ENCODE results near the gene DCTN2. TPM values are rescaled to one million over a fixed set of nuclear protein-coding genes. Genes with fewer than 3 reads are reported as not detected.

The DCTN2 gene
- total RNA-seq, 2 donors from 2014 or later: 110 to 114 TPM

DNA sequence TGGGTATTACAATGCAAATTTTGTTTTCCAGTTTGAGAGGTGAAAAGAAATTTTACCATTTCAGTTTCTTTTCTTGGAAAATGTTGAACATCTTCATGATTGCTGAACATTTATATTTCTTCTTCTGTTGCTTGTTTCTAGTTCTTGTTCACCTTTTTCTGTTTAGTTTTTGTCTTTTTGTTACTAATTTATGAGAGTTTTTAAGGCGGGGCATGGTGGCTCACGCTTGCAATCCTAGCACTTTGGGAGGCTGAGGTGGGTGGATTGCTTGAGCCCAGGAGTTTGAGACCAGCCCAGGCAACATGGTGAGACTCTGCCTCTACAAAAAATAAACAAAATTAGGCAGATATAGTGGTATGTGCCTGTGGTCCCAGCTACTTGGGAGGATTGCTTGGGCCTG, 13.5 kb upstream of the DCTN2 start:
- Mint-ChIP-seq H3K27ac (no peak overlapping the region), H3K36me3 (ENCODE audit: low read depth) (no peaks in the 10 kb centered on the region)

DNA sequence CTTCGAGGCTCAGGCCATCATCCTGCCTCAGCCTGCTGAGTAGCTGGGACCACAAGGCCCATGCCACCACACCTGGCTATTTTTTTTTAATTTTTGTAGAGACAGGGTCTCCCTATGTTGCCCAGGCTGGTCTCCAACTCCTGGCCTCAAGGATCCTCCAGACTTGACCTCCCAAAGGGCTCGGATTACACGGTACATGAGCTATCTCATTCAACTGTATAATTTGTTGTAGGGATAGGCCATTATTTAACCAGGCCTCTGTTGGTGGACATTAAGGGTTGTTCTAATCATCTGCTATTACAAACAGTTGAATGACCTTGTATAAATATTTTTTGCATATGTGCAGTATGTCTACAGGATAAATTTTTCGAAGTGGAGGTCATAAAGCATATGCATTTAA, 11.9 kb upstream of the DCTN2 start:
- no peaks in the 10 kb centered on the region for H3K4me1 Mint-ChIP-seq
- H3K9me3 Mint-ChIP-seq: no peaks in the 10 kb centered on the region
- TF ChIP-seq, protein P1, sequence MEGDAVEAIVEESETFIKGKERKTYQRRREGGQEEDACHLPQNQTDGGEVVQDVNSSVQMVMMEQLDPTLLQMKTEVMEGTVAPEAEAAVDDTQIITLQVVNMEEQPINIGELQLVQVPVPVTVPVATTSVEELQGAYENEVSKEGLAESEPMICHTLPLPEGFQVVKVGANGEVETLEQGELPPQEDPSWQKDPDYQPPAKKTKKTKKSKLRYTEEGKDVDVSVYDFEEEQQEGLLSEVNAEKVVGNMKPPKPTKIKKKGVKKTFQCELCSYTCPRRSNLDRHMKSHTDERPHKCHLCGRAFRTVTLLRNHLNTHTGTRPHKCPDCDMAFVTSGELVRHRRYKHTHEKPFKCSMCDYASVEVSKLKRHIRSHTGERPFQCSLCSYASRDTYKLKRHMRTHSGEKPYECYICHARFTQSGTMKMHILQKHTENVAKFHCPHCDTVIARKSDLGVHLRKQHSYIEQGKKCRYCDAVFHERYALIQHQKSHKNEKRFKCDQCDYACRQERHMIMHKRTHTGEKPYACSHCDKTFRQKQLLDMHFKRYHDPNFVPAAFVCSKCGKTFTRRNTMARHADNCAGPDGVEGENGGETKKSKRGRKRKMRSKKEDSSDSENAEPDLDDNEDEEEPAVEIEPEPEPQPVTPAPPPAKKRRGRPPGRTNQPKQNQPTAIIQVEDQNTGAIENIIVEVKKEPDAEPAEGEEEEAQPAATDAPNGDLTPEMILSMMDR (conservative IDR thresholded peaks at IDR 0.05): no peak
- H3K4me3 Mint-ChIP-seq: no peak overlapping the region
- Histone ChIP-seq H3K4me1 (ENCODE audit: control insufficient read depth, insufficient read depth, low read length) (no peaks in the 10 kb centered on the region), H3K4me3 (ENCODE audit: low read length) (no peak overlapping the region), H3K27ac (ENCODE audit: low read depth, low read length) (no peak overlapping the region), H3K27me3 (ENCODE audit: control insufficient read depth, insufficient read depth, low read length, poor library complexity, severe bottlenecking) (no peaks in the 10 kb centered on the region), H3K9ac (ENCODE audit: extremely low read depth, low read length, poor library complexity, severe bottlenecking) (no peak overlapping the region), H3K36me3 (ENCODE audit: control insufficient read depth, insufficient read depth, low read length) (no peaks in the 10 kb centered on the region), H3K9me3 (ENCODE audit: control insufficient read depth, low read length) (no peaks in the 10 kb centered on the region)
- DNase-seq: no peak
- 90 to 92% methylated on average over 2 to 4 of the region's 4 CpGs for WGBS, 2 experiments (ENCODE audit: insufficient coverage in 1 of 2, insufficient read length in 1 of 2)
- no peak overlapping the region for H3K27ac Mint-ChIP-seq
- H3K27me3 Mint-ChIP-seq (ENCODE audit: insufficient read depth): no peaks in the 10 kb centered on the region
- H3K36me3 Mint-ChIP-seq (ENCODE audit: low read depth): no peaks in the 10 kb centered on the region

More for the DNA sequence above, 13.5 kb upstream of the DCTN2 start:
- no peaks in the 10 kb centered on the region for H3K9me3 Mint-ChIP-seq
- Histone ChIP-seq H3K36me3 (ENCODE audit: control insufficient read depth, insufficient read depth, low read length) (no peaks in the 10 kb centered on the region), H3K9me3 (ENCODE audit: control insufficient read depth, low read length) (no peaks in the 10 kb centered on the region), H3K4me3 (ENCODE audit: low read length) (no peak overlapping the region), H3K27me3 (ENCODE audit: control insufficient read depth, insufficient read depth, low read length, poor library complexity, severe bottlenecking) (no peaks in the 10 kb centered on the region), H3K9ac (ENCODE audit: extremely low read depth, low read length, poor library complexity, severe bottlenecking) (no peak overlapping the region), H3K27ac (ENCODE audit: low read depth, low read length) (no peak overlapping the region), H3K4me1 (ENCODE audit: control insufficient read depth, insufficient read depth, low read length) (no peaks in the 10 kb centered on the region)
- TF ChIP-seq, protein P1 (conservative IDR thresholded peaks at IDR 0.05): no peak
- H3K4me3 Mint-ChIP-seq: no peak overlapping the region
- H3K27me3 Mint-ChIP-seq (ENCODE audit: insufficient read depth): no peaks in the 10 kb centered on the region
- WGBS, 2 experiments (ENCODE audit: insufficient coverage in 1 of 2, insufficient read length in 1 of 2): 86 to 100% methylated on average over 2 of the region's 2 CpGs
- DNase-seq: no peak
- H3K4me1 Mint-ChIP-seq: no peaks in the 10 kb centered on the region

DNA sequence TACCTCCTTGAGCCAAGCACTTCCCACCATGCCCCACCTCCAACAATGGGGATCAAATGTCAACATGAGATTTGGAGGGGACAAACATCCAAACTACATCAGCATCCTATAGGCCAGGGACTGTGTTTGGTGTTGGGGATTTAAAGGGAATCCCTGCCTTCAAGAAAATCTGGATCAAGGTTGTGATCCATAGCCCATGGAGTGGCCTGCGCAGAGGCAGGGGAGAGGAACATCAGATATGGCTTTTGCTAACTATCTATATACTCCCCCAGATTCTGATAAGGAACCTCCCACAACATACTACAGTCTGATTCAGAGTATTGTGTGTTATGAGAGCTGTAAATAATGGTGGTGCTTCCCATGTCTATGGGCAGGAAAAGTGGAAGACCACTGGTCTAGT, 7.9 kb upstream of the DCTN2 start:
- TF ChIP-seq, protein P1 (conservative IDR thresholded peaks at IDR 0.05): no peak

More for the DNA sequence above, 7.9 kb upstream of the DCTN2 start:
- peaks cover 9% of the 10 kb centered on the region for H3K27me3 ChIP-seq (ENCODE audit: control insufficient read depth, insufficient read depth, low read length, poor library complexity, severe bottlenecking)
- 80% methylated on average over 1 of the region's 1 CpG; no CpG with 5 or more reads in 1 of the 2 experiments for WGBS, 2 experiments (ENCODE audit: insufficient coverage in 1 of 2, insufficient read length in 1 of 2)
- H3K9me3 Mint-ChIP-seq: no peaks in the 10 kb centered on the region
- peaks cover 11% of the 10 kb centered on the region for H3K4me1 Mint-ChIP-seq
- H3K36me3 ChIP-seq (ENCODE audit: control insufficient read depth, insufficient read depth, low read length): no peaks in the 10 kb centered on the region
- no peak overlapping the region for H3K27ac Mint-ChIP-seq
- H3K4me3 ChIP-seq (ENCODE audit: low read length): no peak overlapping the region
- H3K36me3 Mint-ChIP-seq (ENCODE audit: low read depth): no peaks in the 10 kb centered on the region
- no peaks in the 10 kb centered on the region for H3K9me3 ChIP-seq (ENCODE audit: control insufficient read depth, low read length)
- no peak overlapping the region for H3K9ac ChIP-seq (ENCODE audit: extremely low read depth, low read length, poor library complexity, severe bottlenecking)
- peaks cover 15% of the 10 kb centered on the region for H3K27me3 Mint-ChIP-seq (ENCODE audit: insufficient read depth)
- H3K27ac ChIP-seq (ENCODE audit: low read depth, low read length): no peak overlapping the region
- DNase-seq: no peak
- H3K4me3 Mint-ChIP-seq: no peak overlapping the region
- no peaks in the 10 kb centered on the region for H3K4me1 ChIP-seq (ENCODE audit: control insufficient read depth, insufficient read depth, low read length)
